ENCODE measurements around the gene CBX8. TPM values are rescaled to one million over a fixed set of nuclear protein-coding genes. Genes with fewer than 3 reads are reported as not detected.

Gene CBX8
- total RNA-seq, 4 donors from 2014 or later, result 1.9 to 4.7 (median 4.2) TPM

GRCh38 chr17:79811011-79811867 is 14.4 kb upstream of the CBX8 start:
- no peak overlapping the region for H3K4me3 ChIP-seq (ENCODE audit: low read depth, poor library complexity, severe bottlenecking)
- DNase-seq (ENCODE audit: low spot score in 2 of 2), result no peak
- intact Hi-C loops (cut with DNase I; ENCODE audit: low total_unique reads), result no loop called here
- 2 to 3% methylated on average over 42 to 56 of the region's 66 CpGs for WGBS, 2 donors
- TF ChIP-seq POLR2A (IDR thresholded peaks at IDR 0.05) (no peak), CTCF (IDR thresholded peaks at IDR 0.05) (no peak)

- no peak overlapping the region for H3K4me3 ChIP-seq (ENCODE audit: low read depth, poor library complexity, severe bottlenecking)
- 1 to 2% methylated on average over 55 to 72 of the region's 79 CpGs for WGBS, 2 donors
- intact Hi-C loops (cut with DNase I; ENCODE audit: low total_unique reads), result no loop called here
- TF ChIP-seq CTCF (IDR thresholded peaks at IDR 0.05), result no peak
- no peak for TF ChIP-seq POLR2A (IDR thresholded peaks at IDR 0.05)
- DNase-seq (ENCODE audit: low spot score in 2 of 2), result no peak
Observed at GRCh38 chr17:79810130-79811010, 13.5 kb upstream of the CBX8 start.

GRCh38 chr17:79809530-79810129 is 12.8 kb upstream of the CBX8 start:
- TF ChIP-seq POLR2A (IDR thresholded peaks at IDR 0.05), result no peak
- no peak for DNase-seq (ENCODE audit: low spot score in 2 of 2)
- no peak overlapping the region for H3K4me3 ChIP-seq (ENCODE audit: low read depth, poor library complexity, severe bottlenecking)
- 5 to 7% methylated on average over 25 to 26 of the region's 40 CpGs for WGBS, 2 donors
- intact Hi-C loops (cut with DNase I; ENCODE audit: low total_unique reads), result loop anchor here (10.0 kb wide), 1 partner anchor 185 kb away; no protein-coding TSS in a partner anchor

GRCh38 chr17:79808763-79809529 is 12.1 kb upstream of the CBX8 start:
- no peak overlapping the region for H3K4me3 ChIP-seq (ENCODE audit: low read depth, poor library complexity, severe bottlenecking)
- intact Hi-C loops (cut with DNase I; ENCODE audit: low total_unique reads), result loop anchor here (10.0 kb wide), 1 partner anchor 186 kb away; no protein-coding TSS in a partner anchor
- WGBS, 2 donors, result 24 to 25% methylated on average over 14 to 20 of the region's 20 CpGs
- TF ChIP-seq CTCF (IDR thresholded peaks at IDR 0.05) (no peak), POLR2A (IDR thresholded peaks at IDR 0.05) (no peak)
- DNase-seq (ENCODE audit: low spot score in 2 of 2), result peak in 1 of 2 donors; percentile 18

GRCh38 chr17:79806863-79807720 is 10.2 kb upstream of the CBX8 start:
- WGBS, 2 donors, result 23 to 30% methylated on average over 13 of the region's 13 CpGs
- no peak for TF ChIP-seq POLR2A (IDR thresholded peaks at IDR 0.05)
- no peak for TF ChIP-seq CTCF (IDR thresholded peaks at IDR 0.05)
- H3K4me3 ChIP-seq (ENCODE audit: low read depth, poor library complexity, severe bottlenecking), result no peak overlapping the region
- intact Hi-C loops (cut with DNase I; ENCODE audit: low total_unique reads), result loop anchor here (10.0 kb wide), 1 partner anchor 188 kb away; no protein-coding TSS in a partner anchor
- DNase-seq (ENCODE audit: low spot score in 2 of 2), result no peak

All from lower leg skin (tissue), 4 donors.